Liver (tissue), 9 donors: ENCODE measurements around the gene SPINK1. TPM values are rescaled to one million over a fixed set of nuclear protein-coding genes. Genes with fewer than 3 reads are reported as not detected.

Experiments
- DNase-seq: peaks from one replicate; pipeline ENCODE4 v3.0.0-alpha.2; 2017; ENCODE audit warnings: low spot score
- H3K27ac ChIP-seq, 2 donors: one replicate each; pipeline ENCODE4 v1.7.0; 2013; ENCODE audit warnings: inconsistent platforms in 2 of 2, low read length in 2 of 2, control low read depth in 1 of 2, low read depth in 1 of 2, mild to moderate bottlenecking in 1 of 2
- H3K27me3 ChIP-seq, 4 donors: one replicate each; pipeline versions ENCODE4 v1.6.1 to v1.7.0; 2013; ENCODE audit warnings: low read length in 3 of 4, inconsistent platforms in 1 of 4, mild to moderate bottlenecking in 1 of 4, moderate library complexity in 1 of 4; ENCODE audit not compliant: control insufficient read depth in 4 of 4, insufficient read depth in 4 of 4
- H3K36me3 ChIP-seq, 4 donors: one replicate each; pipeline versions ENCODE4 v1.6.1 to v1.7.0; 2013; ENCODE audit warnings: low read length in 3 of 4, mild to moderate bottlenecking in 3 of 4, low read depth in 1 of 4, moderate library complexity in 1 of 4; ENCODE audit not compliant: control insufficient read depth in 4 of 4, insufficient read depth in 3 of 4
- H3K4me1 ChIP-seq, 4 donors: one replicate each; pipeline versions ENCODE4 v1.6.1 to v1.7.0; 2013; ENCODE audit warnings: low read length in 3 of 4, mild to moderate bottlenecking in 3 of 4, moderate library complexity in 1 of 4; ENCODE audit not compliant: control insufficient read depth in 4 of 4, insufficient read depth in 4 of 4
- H3K4me3 ChIP-seq, 3 donors: one replicate each; pipeline versions ENCODE4 v1.6.1 to v1.7.0; 2013; ENCODE audit warnings: low read length in 3 of 3, control low read depth in 1 of 3, low read depth in 1 of 3, mild to moderate bottlenecking in 1 of 3
- H3K9ac ChIP-seq, 2 donors: one replicate each; pipeline ENCODE4 v1.7.0; 2013; ENCODE audit warnings: low read length in 2 of 2, mild to moderate bottlenecking in 2 of 2, moderate library complexity in 2 of 2, control low read depth in 1 of 2, low read depth in 1 of 2
- H3K9me3 ChIP-seq, 4 donors: one replicate each; pipeline versions ENCODE4 v1.6.1 to v1.7.0; 2013; ENCODE audit warnings: low read length in 3 of 4; ENCODE audit not compliant: control insufficient read depth in 4 of 4
- CTCF ChIP-seq: fragments of 150-350 bp; IDR thresholded peaks from 2 replicates; pipeline ENCODE4 v1.5.1; 2017; ENCODE audit warnings: improper control_type of control experiment, low read depth, low read length; ENCODE audit not compliant: missing input control
- FOXA1 ChIP-seq: IDR thresholded peaks from 2 replicates; pipeline ENCODE4 v1.6.1; 2016; ENCODE audit warnings: antibody characterized with exemption
- GABPA ChIP-seq, 2 donors: IDR thresholded peaks in 1 of 2; conservative IDR thresholded peaks in 1 of 2; 2 replicates each; pipeline ENCODE4 v1.6.1; 2016; ENCODE audit warnings: antibody characterized with exemption in 2 of 2, mild to moderate bottlenecking in 1 of 2, moderate library complexity in 1 of 2
- HNF4A ChIP-seq, 2 donors: conservative IDR thresholded peaks; 2 replicates each; pipeline ENCODE4 v1.6.1; 2016; ENCODE audit warnings: antibody characterized with exemption in 2 of 2, mild to moderate bottlenecking in 2 of 2
- JUND ChIP-seq, 2 donors: IDR thresholded peaks; 2 replicates each; pipeline ENCODE4 v1.6.1; 2016; ENCODE audit warnings: antibody characterized with exemption in 2 of 2
- RAD21 ChIP-seq, 2 donors: IDR thresholded peaks; 2 replicates each; pipeline ENCODE4 v1.6.1; 2016; ENCODE audit warnings: antibody characterized with exemption in 2 of 2, mild to moderate bottlenecking in 2 of 2
- REST ChIP-seq: IDR thresholded peaks from 2 replicates; pipeline ENCODE4 v1.6.1; 2016; ENCODE audit warnings: antibody characterized with exemption, mild to moderate bottlenecking
- RXRA ChIP-seq, 2 donors: IDR thresholded peaks; 2 replicates each; pipeline ENCODE4 v1.6.1; 2017 to 2018; ENCODE audit warnings: antibody characterized with exemption in 2 of 2, mild to moderate bottlenecking in 1 of 2
- TAF1 ChIP-seq: conservative IDR thresholded peaks from 2 replicates; pipeline ENCODE4 v1.6.1; 2016; ENCODE audit warnings: antibody characterized with exemption, mild to moderate bottlenecking
- YY1 ChIP-seq: IDR thresholded peaks from 2 replicates; pipeline ENCODE4 v1.6.1; 2016; ENCODE audit warnings: antibody characterized with exemption, mild to moderate bottlenecking
- ZBTB33 ChIP-seq: IDR thresholded peaks from 2 replicates; pipeline ENCODE4 v1.6.1; 2016; ENCODE audit warnings: antibody characterized with exemption
- WGBS: extraction: QIAGEN DNeasy Blood & Tissue Kit; methylation state at CpG from one replicate; pipeline ENCODE4 v1.1.7; 2013; 5-methylcytosine and 5-hydroxymethylcytosine counted together
- polyA plus RNA-seq, 2 donors: library from polyadenylated mRNA; stranded (reverse) in 1 of 2; unstranded in 1 of 2; fragments of 200-250 nt in 1 of 2; fragments of >200 nt in 1 of 2; fragmentation: Nextera tagmentation in 1 of 2; extraction: Ambion mirVana in 1 of 2; gene quantifications; one replicate each; pipeline versions ENCODE4 v1.2.1 to v1.2.3, GENCODE V29; 2013 to 2015
- total RNA-seq, 2 donors: library from RNA; depleted of rRNA; stranded (reverse); fragments of >200 nt; gene quantifications; one replicate each; pipeline ENCODE4 v1.2.3, GENCODE V29; 2014
- donor health status: healthy.
- donor health status: healthy.
- donor health status: healthy.
- donor health status: healthy.
- donor health status: healthy.

The SPINK1 gene
- total and polyA plus RNA-seq, 4 donors: 0.33 to 2,026 (median 116) TPM

GRCh38 chr5:147809830-147810666 is 21.4 kb downstream of the SPINK1 start:
- WGBS: 64% methylated on average over 5 of the region's 5 CpGs
- H3K36me3 ChIP-seq: no peaks in the 10 kb centered on the region
- no peak for DNase-seq
- H3K27me3 ChIP-seq: no peaks in the 10 kb centered on the region
- no peaks in the 10 kb centered on the region for H3K9me3 ChIP-seq
- H3K9ac ChIP-seq: no peak overlapping the region
- H3K27ac ChIP-seq: no peak overlapping the region
- no peaks in the 10 kb centered on the region for H3K4me1 ChIP-seq
- TF ChIP-seq TAF1 (no peak), RAD21 (IDR thresholded peaks at IDR 0.05) (no peak), ZBTB33 (no peak), CTCF (no peak), HNF4A (conservative IDR thresholded peaks at IDR 0.05) (no peak), JUND (IDR thresholded peaks at IDR 0.05) (no peak), YY1 (no peak)
- H3K4me3 ChIP-seq: no peak overlapping the region

GRCh38 chr5:147805030-147805454 is 26.4 kb downstream of the SPINK1 start:
- Histone ChIP-seq H3K27ac (no peak overlapping the region), H3K36me3 (no peaks in the 10 kb centered on the region), H3K9me3 (no peaks in the 10 kb centered on the region), H3K4me1 (peaks cover 0 to 30% (median 15%) of the 10 kb centered on the region in 4 donors), H3K27me3 (no peaks in the 10 kb centered on the region), H3K4me3 (no peak overlapping the region), H3K9ac (no peak overlapping the region)
- TF ChIP-seq FOXA1 (no peak), REST (no peak), RXRA (IDR thresholded peaks at IDR 0.05) (no peak), GABPA (IDR thresholded peaks at IDR 0.05 in 1 of 2, conservative IDR thresholded peaks at IDR 0.05 in 1 of 2) (peak in 1 of 2 donors; percentile 4)
- 65% methylated on average over 6 of the region's 6 CpGs for WGBS
- no peak for DNase-seq
